Spleen (tissue), 11 donors: ENCODE data around the gene ARID3A. TPM values are rescaled to one million over a fixed set of nuclear protein-coding genes. Genes with fewer than 3 reads are reported as not detected.

Experiments used
- DNase-seq: peaks from one replicate; pipeline ENCODE4 v3.0.0-alpha.2; 2020
- H3K27ac ChIP-seq, 8 donors: fragments of 200-600 bp; sonication (generic) in 7 of 8; 1 replicate in 4 of 8; 2 replicates in 4 of 8; pipeline versions ENCODE4 v1.5.0 to v1.8.0; 2016 to 2021; ENCODE audit warnings: inconsistent platforms in 4 of 8, mild to moderate bottlenecking in 4 of 8, moderate library complexity in 1 of 8
- H3K27me3 ChIP-seq, 7 donors: fragments of 200-600 bp; sonication (generic) in 6 of 7; replicated peaks in 1 of 7; 1 replicate in 4 of 7; 2 replicates in 3 of 7; pipeline versions ENCODE4 v1.5.0 to v1.8.0; 2016 to 2021; ENCODE audit warnings: inconsistent platforms in 3 of 7, mild to moderate bottlenecking in 1 of 7
- H3K36me3 ChIP-seq, 6 donors: fragments of 200-600 bp; sonication (generic) in 5 of 6; 1 replicate in 4 of 6; 2 replicates in 2 of 6; pipeline versions ENCODE4 v1.5.0 to v1.8.0; 2016 to 2021; ENCODE audit warnings: inconsistent platforms in 2 of 6
- H3K4me1 ChIP-seq, 6 donors: fragments of 200-600 bp; sonication (generic) in 5 of 6; 1 replicate in 3 of 6; 2 replicates in 3 of 6; pipeline versions ENCODE4 v1.5.0 to v1.8.0; 2016 to 2021; ENCODE audit warnings: inconsistent platforms in 3 of 6
- H3K4me3 ChIP-seq, 8 donors: fragments of 200-600 bp; sonication (generic) in 7 of 8; 1 replicate in 4 of 8; 2 replicates in 4 of 8; pipeline versions ENCODE4 v1.5.0 to v1.8.0; 2016 to 2021; ENCODE audit warnings: inconsistent platforms in 4 of 8, mild to moderate bottlenecking in 4 of 8, moderate library complexity in 2 of 8
- H3K9me3 ChIP-seq, 8 donors: fragments of 200-600 bp; sonication (generic) in 7 of 8; 1 replicate in 4 of 8; 2 replicates in 4 of 8; pipeline versions ENCODE4 v1.5.0 to v1.8.0; 2016 to 2021; ENCODE audit warnings: inconsistent platforms in 4 of 8
- CTCF ChIP-seq, 11 experiments: fragments of 200-600 bp in 7 of 11; fragments of 450-650 bp in 4 of 11; sonication (generic) in 4 of 11; IDR thresholded peaks in 8 of 11; conservative IDR thresholded peaks in 3 of 11; 1 replicate in 7 of 11; 2 replicates in 4 of 11; pipeline versions ENCODE4 v1.4.0 to v1.8.0; 2016 to 2021; ENCODE audit warnings: antibody characterized with exemption in 11 of 11, inconsistent platforms in 4 of 11, mild to moderate bottlenecking in 1 of 11
- POLR2A ChIP-seq, 3 donors: fragments of 450-650 bp; IDR thresholded peaks; one replicate each; pipeline ENCODE4 v1.5.1; 2017; ENCODE audit warnings: antibody characterized with exemption in 3 of 3, mild to moderate bottlenecking in 1 of 3
- POLR2AphosphoS5 ChIP-seq, 3 donors: sonication (generic); formaldehyde crosslinking; IDR thresholded peaks; one replicate each; pipeline ENCODE4 v1.5.1; 2017; ENCODE audit warnings: antibody characterized with exemption in 3 of 3
- WGBS, 5 donors: extraction: QIAGEN DNeasy Blood & Tissue Kit in 3 of 5; methylation state at CpG; one replicate each; pipeline versions ENCODE4 v1.1.5 to v1.1.7; 2013 to 2018; 5-methylcytosine and 5-hydroxymethylcytosine counted together
- intact Hi-C: fragments of 100-400 bp; cut with DNase I; formaldehyde crosslinking; loops from one replicate; pipeline ENCODE4 v1.15.0; 2023; ENCODE audit warnings: low total_unique reads
- polyA plus RNA-seq, 3 donors: library from polyadenylated mRNA; stranded (reverse); fragments of 200-250 nt; gene quantifications; one replicate each; pipeline ENCODE4 v1.2.1, GENCODE V29; 2013
- total RNA-seq, 7 donors: library from RNA; depleted of rRNA in 3 of 7; stranded (reverse); fragments of >200 nt in 3 of 7; fragmentation: NEBNext Ultra II Directional in 4 of 7; extraction: Animal tissue kit (Norgen Biotek cat#: 25700) in 4 of 7; gene quantifications; one replicate each; pipeline versions ENCODE4 v1.1.0 to v1.2.1, GENCODE V29; 2016 to 2021
- donor health status: healthy with polysubstance abuse.
- donor health status: DM: no; HTN: no; CAD: no; lungs with moderate emphysema.
- donor health status: DM: no; HTN: no; CAD: no.
- donor health status: Bipolar disorder and iron deficiency.
- donor health status: healthy.
- donor health status: DM: no; HTN: no; CAD: no.
- donor health status: DM: yes; HTN: yes; CAD: no.

Gene ARID3A
- total and polyA plus RNA-seq, 10 donors: 2.5 to 42.5 (median 17.7) TPM

GRCh38 chr19:993831-994393 lies 68.1 kb downstream of the ARID3A start:
- WGBS, 5 donors: 90 to 93% (median 92%) methylated on average over 21 to 43 of the region's 43 CpGs
- intact Hi-C loops: no loop called here
- no peak for DNase-seq
- TF ChIP-seq CTCF (IDR thresholded peaks at IDR 0.05 in 8 of 11, conservative IDR thresholded peaks at IDR 0.05 in 3 of 11) (no peak), POLR2AphosphoS5 (IDR thresholded peaks at IDR 0.05) (no peak), POLR2A (IDR thresholded peaks at IDR 0.05) (no peak)
- peaks cover 0 to 46% (median 35%) of the 10 kb centered on the region in 7 donors for H3K27me3 ChIP-seq
- H3K4me3 ChIP-seq: no peak overlapping the region
- no peak overlapping the region for H3K27ac ChIP-seq
- no peaks in the 10 kb centered on the region for H3K9me3 ChIP-seq
- peaks cover 0 to 63% (median 43%) of the 10 kb centered on the region in 6 donors for H3K36me3 ChIP-seq
- peaks cover 0 to 21% (median 13%) of the 10 kb centered on the region in 6 donors for H3K4me1 ChIP-seq

GRCh38 chr19:994516-994915 lies 68.7 kb downstream of the ARID3A start:
- WGBS, 5 donors: 86 to 98% (median 96%) methylated on average over 16 to 18 of the region's 18 CpGs
- Histone ChIP-seq H3K27me3 (peaks cover 0 to 52% (median 41%) of the 10 kb centered on the region in 7 donors), H3K27ac (no peak overlapping the region), H3K4me1 (peaks cover 0 to 18% (median 13%) of the 10 kb centered on the region in 6 donors), H3K9me3 (no peaks in the 10 kb centered on the region), H3K36me3 (peaks cover 0 to 58% (median 42%) of the 10 kb centered on the region in 6 donors), H3K4me3 (no peak overlapping the region)
- DNase-seq: no peak
- intact Hi-C loops: no loop called here
- TF ChIP-seq POLR2A (IDR thresholded peaks at IDR 0.05): no peak

- H3K36me3 ChIP-seq: peaks cover 0 to 51% (median 35%) of the 10 kb centered on the region in 6 donors
- no peak overlapping the region for H3K27ac ChIP-seq
- peaks cover 0 to 24% (median 18%) of the 10 kb centered on the region in 6 donors for H3K4me1 ChIP-seq
- no peak overlapping the region for H3K4me3 ChIP-seq
- DNase-seq: no peak
- H3K9me3 ChIP-seq: no peaks in the 10 kb centered on the region
- intact Hi-C loops: no loop called here
- peaks cover 0 to 59% (median 48%) of the 10 kb centered on the region in 7 donors for H3K27me3 ChIP-seq
- WGBS, 5 donors: 78 to 84% (median 82%) methylated on average over 16 to 26 of the region's 26 CpGs
- no peak for TF ChIP-seq CTCF (IDR thresholded peaks at IDR 0.05 in 8 of 11, conservative IDR thresholded peaks at IDR 0.05 in 3 of 11)
- no peak for TF ChIP-seq POLR2AphosphoS5 (IDR thresholded peaks at IDR 0.05)
- no peak for TF ChIP-seq POLR2A (IDR thresholded peaks at IDR 0.05)
Observed at GRCh38 chr19:995051-995827, 69.4 kb downstream of the ARID3A start.

GRCh38 chr19:996051-996838 lies 70.4 kb downstream of the ARID3A start:
- H3K4me3 ChIP-seq: peak overlapping the region in 1 of 8 donors; percentile 49
- DNase-seq: peak; percentile 86
- H3K36me3 ChIP-seq: peaks cover 0 to 41% (median 27%) of the 10 kb centered on the region in 6 donors
- 2 to 21% (median 17%) methylated on average over 21 to 64 of the region's 64 CpGs for WGBS, 5 donors
- peaks cover 0 to 70% (median 57%) of the 10 kb centered on the region in 7 donors for H3K27me3 ChIP-seq
- H3K9me3 ChIP-seq: no peaks in the 10 kb centered on the region
- intact Hi-C loops: no loop called here
- TF ChIP-seq CTCF (IDR thresholded peaks at IDR 0.05 in 8 of 11, conservative IDR thresholded peaks at IDR 0.05 in 3 of 11) (no peak), POLR2A (IDR thresholded peaks at IDR 0.05) (no peak), POLR2AphosphoS5 (IDR thresholded peaks at IDR 0.05) (peak; percentile 49 to 70 (median 51))
- peak overlapping the region in 1 of 8 donors; percentile 30 for H3K27ac ChIP-seq
- peaks cover 7 to 33% (median 26%) of the 10 kb centered on the region in 6 donors for H3K4me1 ChIP-seq
